ENCODE measurements around the gene RHBDF1. TPM values are rescaled to one million over a fixed set of nuclear protein-coding genes. Genes with fewer than 3 reads are reported as not detected.

The RHBDF1 gene
- total and polyA plus RNA-seq, 2 experiments from 2014 or later: 22.6 to 24.5 TPM

DNA sequence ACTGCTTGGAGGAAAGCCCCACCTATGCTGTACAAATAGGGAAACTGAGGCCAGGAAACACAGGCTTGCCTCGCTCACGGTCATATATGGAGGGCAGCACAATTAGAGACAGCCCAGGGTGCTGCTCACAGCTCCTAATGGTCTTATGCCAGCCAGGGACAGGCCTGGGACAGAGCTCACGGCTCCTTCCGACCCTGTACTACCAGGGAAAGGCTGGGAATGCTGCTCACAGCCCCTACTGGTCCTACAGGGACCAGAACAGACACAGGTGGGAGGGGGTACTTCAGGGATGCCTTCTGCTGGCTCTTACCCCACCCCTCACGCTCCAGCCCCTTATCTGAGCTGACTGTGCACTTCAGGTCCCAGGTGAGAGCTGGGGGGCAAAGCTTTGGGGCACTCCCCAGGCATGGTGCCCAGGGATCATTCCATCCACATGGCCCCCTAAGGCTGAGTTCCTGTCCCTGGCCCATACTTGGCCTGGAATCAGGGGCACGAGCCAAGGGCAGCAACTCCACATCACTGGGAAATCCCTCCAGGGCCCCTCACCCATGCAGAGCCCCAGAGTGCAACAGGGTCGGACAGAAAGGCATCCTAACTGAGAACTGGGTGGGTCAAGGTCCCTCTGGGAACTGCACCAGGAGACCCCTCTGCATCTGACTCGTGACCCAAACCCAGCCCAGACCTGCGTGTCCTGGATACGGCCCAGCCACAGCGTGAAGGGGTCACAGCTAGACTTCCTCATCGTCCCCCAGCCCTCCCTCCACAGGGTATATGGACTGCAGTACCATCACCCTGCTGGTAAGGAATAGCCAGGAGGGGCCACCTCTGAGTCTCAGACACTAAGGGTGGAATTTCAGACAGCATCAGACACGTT is 5.9 kb downstream of the RHBDF1 start:
- peaks cover 12% of the 10 kb centered on the region for H3K4me1 ChIP-seq (ENCODE audit: insufficient read depth)
- no peak overlapping the region for H3K4me3 Mint-ChIP-seq
- no peak overlapping the region for H2AFZ ChIP-seq
- ATAC-seq (peak; percentile 35), DNase-seq (ENCODE audit: low spot score) (no peak)
- H3K4me2 ChIP-seq: no peak overlapping the region
- H3F3A ChIP-seq (replicated peaks; ENCODE audit: low read depth): no peaks in the 10 kb centered on the region; the same call in 1 of the 2 replicates
- peaks cover 26% of the 10 kb centered on the region for H3K4me1 Mint-ChIP-seq
- peaks cover 15% of the 10 kb centered on the region for H3K27me3 Mint-ChIP-seq (ENCODE audit: insufficient read depth, low read depth, poor library complexity)
- H3K9me2 ChIP-seq (ENCODE audit: insufficient read depth): no peaks in the 10 kb centered on the region
- H3K79me2 ChIP-seq (replicated peaks; ENCODE audit: insufficient read depth): peaks cover 4% of the 10 kb centered on the region; the same call in 1 of the 2 replicates
- H3K27ac ChIP-seq (ENCODE audit: low read depth): no peak overlapping the region
- peaks cover 5% of the 10 kb centered on the region; the same call in 1 of the 2 replicates for H4K20me1 ChIP-seq (replicated peaks; ENCODE audit: insufficient read depth)
- peaks cover 3% of the 10 kb centered on the region; the same call in 2 of the 3 replicates for H3K36me3 Mint-ChIP-seq (ENCODE audit: low read depth)
- no peaks in the 10 kb centered on the region for H3K36me3 ChIP-seq (ENCODE audit: insufficient read depth)
- TF ChIP-seq, protein P1, sequence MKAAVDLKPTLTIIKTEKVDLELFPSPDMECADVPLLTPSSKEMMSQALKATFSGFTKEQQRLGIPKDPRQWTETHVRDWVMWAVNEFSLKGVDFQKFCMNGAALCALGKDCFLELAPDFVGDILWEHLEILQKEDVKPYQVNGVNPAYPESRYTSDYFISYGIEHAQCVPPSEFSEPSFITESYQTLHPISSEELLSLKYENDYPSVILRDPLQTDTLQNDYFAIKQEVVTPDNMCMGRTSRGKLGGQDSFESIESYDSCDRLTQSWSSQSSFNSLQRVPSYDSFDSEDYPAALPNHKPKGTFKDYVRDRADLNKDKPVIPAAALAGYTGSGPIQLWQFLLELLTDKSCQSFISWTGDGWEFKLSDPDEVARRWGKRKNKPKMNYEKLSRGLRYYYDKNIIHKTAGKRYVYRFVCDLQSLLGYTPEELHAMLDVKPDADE (IDR thresholded peaks at IDR 0.05): no peak
- no peak for TF ChIP-seq NANOG (IDR thresholded peaks at IDR 0.05; ENCODE audit: borderline replicate concordance)
- no peak for TF ChIP-seq EZH2 (IDR thresholded peaks at IDR 0.05; ENCODE audit: low read depth, unreplicated experiment)
- TF ChIP-seq, protein P2, sequence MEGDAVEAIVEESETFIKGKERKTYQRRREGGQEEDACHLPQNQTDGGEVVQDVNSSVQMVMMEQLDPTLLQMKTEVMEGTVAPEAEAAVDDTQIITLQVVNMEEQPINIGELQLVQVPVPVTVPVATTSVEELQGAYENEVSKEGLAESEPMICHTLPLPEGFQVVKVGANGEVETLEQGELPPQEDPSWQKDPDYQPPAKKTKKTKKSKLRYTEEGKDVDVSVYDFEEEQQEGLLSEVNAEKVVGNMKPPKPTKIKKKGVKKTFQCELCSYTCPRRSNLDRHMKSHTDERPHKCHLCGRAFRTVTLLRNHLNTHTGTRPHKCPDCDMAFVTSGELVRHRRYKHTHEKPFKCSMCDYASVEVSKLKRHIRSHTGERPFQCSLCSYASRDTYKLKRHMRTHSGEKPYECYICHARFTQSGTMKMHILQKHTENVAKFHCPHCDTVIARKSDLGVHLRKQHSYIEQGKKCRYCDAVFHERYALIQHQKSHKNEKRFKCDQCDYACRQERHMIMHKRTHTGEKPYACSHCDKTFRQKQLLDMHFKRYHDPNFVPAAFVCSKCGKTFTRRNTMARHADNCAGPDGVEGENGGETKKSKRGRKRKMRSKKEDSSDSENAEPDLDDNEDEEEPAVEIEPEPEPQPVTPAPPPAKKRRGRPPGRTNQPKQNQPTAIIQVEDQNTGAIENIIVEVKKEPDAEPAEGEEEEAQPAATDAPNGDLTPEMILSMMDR (conservative IDR thresholded peaks at IDR 0.05; ENCODE audit: low read depth in 2 of 2): no peak
- TF ChIP-seq EZH2phosphoT487 (IDR thresholded peaks at IDR 0.05; ENCODE audit: unreplicated experiment): no peak
- no peak for TF ChIP-seq JUNB (IDR thresholded peaks at IDR 0.05; ENCODE audit: unreplicated experiment)
- TF ChIP-seq CREB1 (CRISPR knock-in tag; IDR thresholded peaks at IDR 0.05; ENCODE audit: low read depth): no peak
- TF ChIP-seq ZNF114 (CRISPR knock-in tag; IDR thresholded peaks at IDR 0.05): no peak
- H3K27ac Mint-ChIP-seq: no peak overlapping the region
- H3K4me3 ChIP-seq: no peak overlapping the region
- H3K27me3 ChIP-seq (ENCODE audit: insufficient read depth): no peaks in the 10 kb centered on the region
- H3K9me3 Mint-ChIP-seq: no peaks in the 10 kb centered on the region

DNA sequence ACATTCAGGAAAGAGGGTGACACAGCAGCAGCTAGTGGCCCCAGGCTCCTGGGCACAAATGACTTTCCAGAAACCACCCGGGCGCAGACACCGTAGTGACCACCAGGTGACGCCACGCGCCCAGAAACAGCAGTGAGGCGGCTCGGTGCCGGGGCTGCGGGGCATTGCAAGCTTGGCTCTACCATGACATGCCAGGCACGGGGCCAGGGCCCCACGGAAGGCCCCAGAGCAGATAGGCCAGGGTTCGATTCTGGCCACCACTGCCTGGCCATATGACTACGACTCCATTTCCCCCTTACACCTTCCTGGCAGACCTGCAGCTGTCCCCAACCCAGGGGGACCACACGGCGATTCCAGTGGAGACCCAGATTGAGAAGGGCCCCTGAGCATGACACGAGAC is 6.7 kb downstream of the RHBDF1 start:
- Mint-ChIP-seq H3K27ac (no peak overlapping the region), H3K9me3 (no peaks in the 10 kb centered on the region), H3K4me3 (no peak overlapping the region), H3K4me1 (peaks cover 24% of the 10 kb centered on the region), H3K36me3 (ENCODE audit: low read depth) (peaks cover 5% of the 10 kb centered on the region; the same call in 2 of the 3 replicates), H3K27me3 (ENCODE audit: insufficient read depth, low read depth, poor library complexity) (peaks cover 11% of the 10 kb centered on the region)
- no peaks in the 10 kb centered on the region for H3K27me3 ChIP-seq (ENCODE audit: insufficient read depth)
- no peak overlapping the region for H3K4me3 ChIP-seq
- peaks cover 4% of the 10 kb centered on the region; the same call in 1 of the 2 replicates for H3K79me2 ChIP-seq (replicated peaks; ENCODE audit: insufficient read depth)
- H3K36me3 ChIP-seq (ENCODE audit: insufficient read depth): no peaks in the 10 kb centered on the region
- no peak overlapping the region for H3K4me2 ChIP-seq
- H3K27ac ChIP-seq (ENCODE audit: low read depth): no peak overlapping the region
- ATAC-seq: peak; percentile 83
- no peaks in the 10 kb centered on the region for H3F3A ChIP-seq (replicated peaks; ENCODE audit: low read depth)
- no peak for TF ChIP-seq NANOG (IDR thresholded peaks at IDR 0.05; ENCODE audit: borderline replicate concordance)
- TF ChIP-seq, protein P2 (conservative IDR thresholded peaks at IDR 0.05; ENCODE audit: low read depth in 2 of 2): peak; percentile 87 to 100
- DNase-seq (ENCODE audit: low spot score): peak; percentile 92
- no peaks in the 10 kb centered on the region for H3K9me2 ChIP-seq (ENCODE audit: insufficient read depth)
- peaks cover 5% of the 10 kb centered on the region; the same call in 1 of the 2 replicates for H4K20me1 ChIP-seq (replicated peaks; ENCODE audit: insufficient read depth)
- no peak overlapping the region for H2AFZ ChIP-seq
- H3K4me1 ChIP-seq (ENCODE audit: insufficient read depth): peaks cover 4% of the 10 kb centered on the region

Data from GM23338 (cell line).